CD4-positive, alpha-beta T cell treated with Interleukin-4 for 4 hours (primary cell): ENCODE data around the gene HOGA1.
"Not testable (repeated sequence)": the region's sequence is repeated elsewhere in the genome, so short reads cannot be mapped to it uniquely, and the experiment has no call there.

Experiments
- DNase-seq: peaks from one replicate; pipeline ENCODE4 v3.0.0-alpha.2; 2020

HOGA1 gene

GRCh38 chr10:97612386-97612785, 28.2 kb downstream of the HOGA1 start:
- DNase-seq = no peak

- no peak for DNase-seq
Observed at GRCh38 chr10:97618285-97618684, 34.1 kb downstream of the HOGA1 start.

GRCh38 chr10:97618733-97619132, 34.5 kb downstream of the HOGA1 start:
- DNase-seq = no peak

- no peak for DNase-seq
Observed at GRCh38 chr10:97623277-97623676, 39.1 kb downstream of the HOGA1 start.

GRCh38 chr10:97627731-97628130, 43.5 kb downstream of the HOGA1 start:
- DNase-seq = no peak

GRCh38 chr10:97628228-97628627, 44.0 kb downstream of the HOGA1 start:
- no peak for DNase-seq

- no peak for DNase-seq
Observed at GRCh38 chr10:97629289-97629688, 45.1 kb downstream of the HOGA1 start.

GRCh38 chr10:97631098-97631497, 46.9 kb downstream of the HOGA1 start:
- no peak for DNase-seq

- DNase-seq = peak; percentile 93
Observed at GRCh38 chr10:97632949-97633884, 49.0 kb downstream of the HOGA1 start, which contains the start of gene MORN4. Gene MORN4 (minus strand): TSS chr10:97633500. CDS start chr10:97619653, 13,847 bp downstream.

- DNase-seq = no peak
Observed at GRCh38 chr10:97633921-97634320, 49.7 kb downstream of the HOGA1 start.

- no peak for DNase-seq
Observed at GRCh38 chr10:97635577-97635976, 51.4 kb downstream of the HOGA1 start.

- DNase-seq = not testable (repeated sequence)
Observed at GRCh38 chr10:97639090-97639489, 54.9 kb downstream of the HOGA1 start.

GRCh38 chr10:97640174-97640867, 56.1 kb downstream of the HOGA1 start, which contains the start of gene PI4K2A:
Gene PI4K2A (plus strand): TSS chr10:97640671. CDS start chr10:97640743, 72 bp downstream.
- peak; percentile 99 for DNase-seq

GRCh38 chr10:97640868-97641811, 57.0 kb downstream of the HOGA1 start:
- DNase-seq = no peak

- DNase-seq = not testable (repeated sequence)
Observed at GRCh38 chr10:97642471-97643159, 58.4 kb downstream of the HOGA1 start.

GRCh38 chr10:97643441-97643985, 59.3 kb downstream of the HOGA1 start:
- DNase-seq = no peak

GRCh38 chr10:97644936-97645335, 60.7 kb downstream of the HOGA1 start:
- no peak for DNase-seq

- no peak for DNase-seq
Observed at GRCh38 chr10:97647556-97647955, 63.4 kb downstream of the HOGA1 start.

- DNase-seq = peak; percentile 75
Observed at GRCh38 chr10:97648562-97649404, 64.6 kb downstream of the HOGA1 start.

- not testable (repeated sequence) for DNase-seq
Observed at GRCh38 chr10:97649405-97649750, 65.2 kb downstream of the HOGA1 start.

- DNase-seq = no peak
Observed at GRCh38 chr10:97650726-97651125, 66.5 kb downstream of the HOGA1 start.
